Adrenal gland (tissue), 12 donors: ENCODE results near the gene MYLK4. TPM values are rescaled to one million over a fixed set of nuclear protein-coding genes. Genes with fewer than 3 reads are reported as not detected.
A peak's percentile ranks its signal among the peaks of the same experiment; 100 is the strongest.

Source experiments
- DNase-seq, 7 donors: peaks; one replicate each; pipeline ENCODE4 v3.0.0-alpha.2; 2019 to 2020
- H3K27ac ChIP-seq, 5 donors: fragments of 200-600 bp; sonication (generic) in 4 of 5; 1 replicate in 3 of 5; 2 replicates in 2 of 5; pipeline versions ENCODE4 v1.5.1 to v1.8.0; 2016 to 2020; ENCODE audit warnings: mild to moderate bottlenecking in 1 of 5
- H3K27me3 ChIP-seq: fragments of 200-600 bp; 2 replicates; pipeline ENCODE4 v1.8.0; 2021
- H3K36me3 ChIP-seq, 2 donors: fragments of 200-600 bp; replicated peaks in 1 of 2; 1 replicate in 1 of 2; 2 replicates in 1 of 2; pipeline versions ENCODE4 v1.5.1 to v1.8.0; 2018 to 2022
- H3K4me1 ChIP-seq, 2 donors: fragments of 200-600 bp; replicated peaks in 1 of 2; 1 replicate in 1 of 2; 2 replicates in 1 of 2; pipeline versions ENCODE4 v1.5.1 to v1.8.0; 2018 to 2021
- H3K4me3 ChIP-seq, 4 donors: fragments of 200-600 bp; sonication (generic) in 3 of 4; one replicate each; pipeline ENCODE4 v1.5.1; 2016 to 2018
- H3K9me3 ChIP-seq, 3 donors: fragments of 200-600 bp; sonication (generic) in 1 of 3; replicated peaks in 1 of 3; 1 replicate in 2 of 3; 2 replicates in 1 of 3; pipeline versions ENCODE4 v1.5.1 to v1.8.0; 2016 to 2021
- POLR2A ChIP-seq, 2 donors: fragments of 450-650 bp; IDR thresholded peaks; one replicate each; pipeline ENCODE4 v1.6.1; 2017; ENCODE audit warnings: antibody characterized with exemption in 2 of 2, mild to moderate bottlenecking in 2 of 2, moderate library complexity in 1 of 2
- WGBS, 4 donors: extraction: QIAGEN DNeasy Blood & Tissue Kit in 2 of 4; methylation state at CpG; one replicate each; pipeline versions ENCODE4 v1.1.5 to v1.1.7; 2013 to 2017; 5-methylcytosine and 5-hydroxymethylcytosine counted together
- intact Hi-C, 2 donors: fragments of 100-400 bp; cut with DNase I; formaldehyde crosslinking; loops; one replicate each; pipeline versions ENCODE4 v1.14.1 to v1.15.0; 2022 to 2023
- polyA plus RNA-seq, 3 donors: library from polyadenylated mRNA; stranded (reverse); fragments of 200-250 nt in 2 of 3; fragments of 350-450 nt in 1 of 3; fragmentation: Illumina TruSeq in 1 of 3; extraction: RNeasy Lipid Tissue Mini Kit (QIAGEN cat#74804) in 1 of 3; gene quantifications; one replicate each; pipeline ENCODE4 v1.2.3, GENCODE V29; 2013 to 2014
- total RNA-seq, 9 donors: library from RNA; depleted of rRNA in 4 of 9; stranded (reverse); fragments of >200 nt in 4 of 9; fragments of 120-200 nt in 1 of 9; fragmentation: NEBNext Ultra II Directional in 1 of 9; extraction: Animal tissue kit (Norgen Biotek cat#: 25700) in 1 of 9; gene quantifications; one replicate each; pipeline versions ENCODE4 v1.1.0 to v1.2.4, GENCODE V29; 2013 to 2023
- TF ChIP-seq, protein P1 (sequence below), 6 experiments: fragments of 450-650 bp in 4 of 6; fragments of 200-600 bp in 2 of 6; sonication (generic) in 1 of 6; IDR thresholded peaks; 1 replicate in 5 of 6; 2 replicates in 1 of 6; pipeline versions ENCODE4 v1.5.1 to v1.8.0; 2016 to 2021; ENCODE audit warnings: antibody characterized with exemption in 6 of 6, mild to moderate bottlenecking in 2 of 6, moderate library complexity in 1 of 6
- donor health status: healthy with polysubstance abuse.
- donor health status: Bipolar disorder and iron deficiency.
- donor health status: DM: yes; HTN: yes; CAD: no.
- donor health status: DM: no; HTN: no; CAD: no.
- donor health status: DM: no; HTN: no; CAD: no.
- donor health status: DM: yes; HTN: yes; CAD: no.

The MYLK4 gene
- total and polyA plus RNA-seq, 12 donors: 0.35 to 0.90 (median 0.68) TPM

DNA sequence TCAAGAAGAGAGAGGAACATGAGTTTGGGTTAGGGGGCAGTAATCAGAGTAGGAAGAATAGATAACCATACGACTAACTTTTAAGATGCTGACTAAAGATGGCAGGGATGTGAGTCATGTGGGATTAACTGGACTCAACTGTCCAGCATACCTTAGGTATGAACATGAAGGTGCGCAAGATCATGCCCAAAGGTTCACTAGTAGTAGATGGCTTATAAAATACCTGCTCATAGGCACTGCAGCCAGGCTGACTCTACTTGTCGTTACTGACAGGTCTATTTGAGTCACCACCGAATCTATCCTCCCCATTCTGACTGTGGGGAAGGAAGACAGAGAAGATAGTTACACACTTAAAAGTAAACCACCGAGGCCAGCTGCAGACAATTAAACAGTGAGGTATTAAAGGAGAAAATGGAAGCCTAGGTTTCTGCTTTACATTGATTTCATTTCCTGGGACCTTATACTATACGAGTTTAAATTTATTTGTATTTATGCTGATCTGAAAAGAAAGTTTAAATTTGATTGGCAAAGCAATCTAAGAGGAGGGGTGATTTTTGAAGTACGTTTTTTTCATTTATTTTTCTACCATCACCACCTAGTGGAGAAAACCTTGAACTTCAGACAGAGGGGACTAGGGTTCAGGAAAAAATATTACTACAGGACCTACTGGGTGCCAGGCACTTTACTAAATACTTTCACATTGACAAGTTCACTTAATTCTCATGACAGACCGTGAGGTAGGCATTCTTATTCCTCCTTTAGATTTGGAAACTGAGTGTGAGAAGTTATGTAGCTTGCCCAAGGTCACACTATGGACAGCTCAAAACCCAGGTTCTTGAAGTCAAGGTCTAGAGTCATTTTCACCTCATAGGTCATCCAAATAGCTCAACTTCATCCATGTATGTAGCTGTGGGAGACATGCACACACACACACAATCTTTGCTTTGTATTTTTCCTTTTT lies 10.4 kb upstream of the MYLK4 start:
- no peak overlapping the region for H3K4me3 ChIP-seq
- WGBS, 4 donors: 78 to 83% (median 79%) methylated on average over 8 of the region's 8 CpGs

DNA sequence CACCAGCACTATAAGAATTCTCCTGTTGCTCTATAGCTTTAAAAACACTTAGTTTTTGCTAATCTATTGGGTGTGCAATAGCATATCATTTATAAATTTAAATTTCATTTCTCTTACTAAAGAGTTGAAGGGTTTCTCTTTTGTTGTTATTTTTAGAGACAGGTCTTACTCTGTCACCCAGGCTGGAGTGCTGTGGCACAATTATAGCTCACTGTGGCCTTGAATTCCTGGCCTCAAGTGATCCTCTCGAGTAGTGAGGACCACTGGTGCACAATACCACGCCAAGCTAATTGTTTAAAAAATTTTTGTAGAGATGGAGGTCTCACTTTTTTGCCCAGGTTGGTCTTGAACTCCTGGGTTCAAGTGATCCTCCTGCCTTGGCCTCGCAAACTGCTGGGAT lies 8.3 kb upstream of the MYLK4 start:
- no peaks in the 10 kb centered on the region for H3K36me3 ChIP-seq
- intact Hi-C loops: no loop called here
- peaks cover 0 to 9% of the 10 kb centered on the region in 2 donors for H3K4me1 ChIP-seq
- DNase-seq: no peak
- no peak overlapping the region for H3K27ac ChIP-seq
- WGBS, 4 donors: 69 to 80% (median 71%) methylated on average over 3 of the region's 3 CpGs
- H3K4me3 ChIP-seq: no peak overlapping the region
- no peaks in the 10 kb centered on the region for H3K27me3 ChIP-seq
- no peak for TF ChIP-seq POLR2A (IDR thresholded peaks at IDR 0.05)
- TF ChIP-seq, protein P1, sequence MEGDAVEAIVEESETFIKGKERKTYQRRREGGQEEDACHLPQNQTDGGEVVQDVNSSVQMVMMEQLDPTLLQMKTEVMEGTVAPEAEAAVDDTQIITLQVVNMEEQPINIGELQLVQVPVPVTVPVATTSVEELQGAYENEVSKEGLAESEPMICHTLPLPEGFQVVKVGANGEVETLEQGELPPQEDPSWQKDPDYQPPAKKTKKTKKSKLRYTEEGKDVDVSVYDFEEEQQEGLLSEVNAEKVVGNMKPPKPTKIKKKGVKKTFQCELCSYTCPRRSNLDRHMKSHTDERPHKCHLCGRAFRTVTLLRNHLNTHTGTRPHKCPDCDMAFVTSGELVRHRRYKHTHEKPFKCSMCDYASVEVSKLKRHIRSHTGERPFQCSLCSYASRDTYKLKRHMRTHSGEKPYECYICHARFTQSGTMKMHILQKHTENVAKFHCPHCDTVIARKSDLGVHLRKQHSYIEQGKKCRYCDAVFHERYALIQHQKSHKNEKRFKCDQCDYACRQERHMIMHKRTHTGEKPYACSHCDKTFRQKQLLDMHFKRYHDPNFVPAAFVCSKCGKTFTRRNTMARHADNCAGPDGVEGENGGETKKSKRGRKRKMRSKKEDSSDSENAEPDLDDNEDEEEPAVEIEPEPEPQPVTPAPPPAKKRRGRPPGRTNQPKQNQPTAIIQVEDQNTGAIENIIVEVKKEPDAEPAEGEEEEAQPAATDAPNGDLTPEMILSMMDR (IDR thresholded peaks at IDR 0.05): no peak
- H3K9me3 ChIP-seq: no peaks in the 10 kb centered on the region

More for the DNA sequence above, 10.4 kb upstream of the MYLK4 start:
- Histone ChIP-seq H3K4me1 (peaks cover 0 to 5% of the 10 kb centered on the region in 2 donors), H3K27me3 (no peaks in the 10 kb centered on the region), H3K27ac (no peak overlapping the region), H3K9me3 (no peaks in the 10 kb centered on the region), H3K36me3 (no peaks in the 10 kb centered on the region)
- intact Hi-C loops: no loop called here
- no peak for DNase-seq
- TF ChIP-seq POLR2A (IDR thresholded peaks at IDR 0.05): no peak
- TF ChIP-seq, protein P1 (IDR thresholded peaks at IDR 0.05): peak in 4 of 6 experiments; percentile 18 to 36 (median 24)

DNA sequence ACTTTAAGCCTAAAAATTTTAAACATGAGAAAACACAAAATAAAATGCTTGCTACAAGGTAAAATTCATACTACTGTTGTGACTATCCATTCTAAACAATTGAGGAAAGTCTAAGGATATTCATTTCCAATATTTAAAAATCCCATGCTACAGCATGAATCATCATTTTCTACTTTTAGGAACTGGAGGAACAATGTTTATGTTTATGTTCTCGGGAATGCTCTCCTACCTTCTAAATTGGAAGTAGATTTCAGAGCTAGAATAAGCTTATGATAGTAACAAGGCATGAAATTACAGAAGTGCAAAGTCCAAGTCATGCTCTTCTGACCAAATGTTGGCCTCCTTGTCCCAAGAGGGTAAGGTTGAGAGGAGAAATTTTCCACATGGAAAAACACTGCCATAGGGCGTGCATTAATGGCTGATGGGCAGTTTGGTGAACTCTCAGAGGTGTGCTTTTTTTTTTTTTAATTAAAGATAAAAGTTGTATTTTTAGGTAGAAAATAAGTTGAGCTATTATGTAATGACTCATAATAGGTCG lies 6.0 kb upstream of the MYLK4 start:
- no peaks in the 10 kb centered on the region for H3K9me3 ChIP-seq
- no peaks in the 10 kb centered on the region for H3K36me3 ChIP-seq
- 82 to 89% (median 88%) methylated on average over 3 of the region's 3 CpGs for WGBS, 4 donors
- H3K27ac ChIP-seq: no peak overlapping the region
- intact Hi-C loops: no loop called here
- TF ChIP-seq, protein P1 (IDR thresholded peaks at IDR 0.05): no peak
- no peak for TF ChIP-seq POLR2A (IDR thresholded peaks at IDR 0.05)
- no peaks in the 10 kb centered on the region for H3K27me3 ChIP-seq
- H3K4me1 ChIP-seq: peaks cover 0 to 8% of the 10 kb centered on the region in 2 donors
- no peak overlapping the region for H3K4me3 ChIP-seq
- no peak for DNase-seq

DNA sequence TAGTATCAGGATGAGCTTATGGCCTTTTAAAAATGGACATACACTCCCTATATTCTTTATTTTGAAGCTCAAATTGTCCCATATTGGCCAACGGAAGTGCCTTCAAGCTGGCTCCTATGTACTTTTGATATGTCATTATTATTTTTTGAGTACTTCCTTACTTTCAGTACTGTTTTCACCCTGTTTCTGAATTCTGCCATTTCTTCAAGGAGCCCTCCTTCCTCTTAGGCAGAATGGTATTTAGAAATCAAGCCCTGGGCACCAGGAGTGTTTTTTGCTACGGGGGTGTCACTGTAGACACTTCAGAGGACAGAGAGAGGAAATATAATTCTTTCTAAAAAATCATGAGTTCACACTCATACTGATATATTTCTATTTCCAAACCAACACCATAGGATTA lies 5.5 kb upstream of the MYLK4 start:
- no peak for DNase-seq
- 76 to 88% (median 77%) methylated on average over 2 of the region's 2 CpGs for WGBS, 4 donors
- peaks cover 0 to 8% of the 10 kb centered on the region in 2 donors for H3K4me1 ChIP-seq
- intact Hi-C loops: no loop called here
- no peaks in the 10 kb centered on the region for H3K9me3 ChIP-seq
- H3K27me3 ChIP-seq: no peaks in the 10 kb centered on the region
- H3K27ac ChIP-seq: no peak overlapping the region
- no peaks in the 10 kb centered on the region for H3K36me3 ChIP-seq
- H3K4me3 ChIP-seq: no peak overlapping the region
- TF ChIP-seq POLR2A (IDR thresholded peaks at IDR 0.05): no peak
- TF ChIP-seq, protein P1 (IDR thresholded peaks at IDR 0.05): no peak
